Tibial nerve (tissue), 4 donors: Measurements from ENCODE around the gene FAF2. TPM values are rescaled to one million over a fixed set of nuclear protein-coding genes. Genes with fewer than 3 reads are reported as not detected.

Experiments
- DNase-seq, 2 donors: peaks; one replicate each; pipeline ENCODE4 v3.0.0-alpha.2; 2019; ENCODE audit warnings: low spot score in 2 of 2
- H3K27ac ChIP-seq, 4 donors: fragments of 200-600 bp; sonication (generic) in 3 of 4; one replicate each; pipeline ENCODE4 v1.5.1; 2017 to 2019; ENCODE audit warnings: mild to moderate bottlenecking in 1 of 4
- H3K27me3 ChIP-seq, 2 donors: fragments of 200-600 bp; sonication (generic) in 1 of 2; one replicate each; pipeline versions ENCODE4 v1.5.1 to v1.6.0; 2017 to 2019
- H3K36me3 ChIP-seq, 3 donors: fragments of 200-600 bp; sonication (generic); one replicate each; pipeline ENCODE4 v1.5.1; 2018 to 2019
- H3K4me1 ChIP-seq, 4 donors: fragments of 200-600 bp; sonication (generic) in 3 of 4; one replicate each; pipeline ENCODE4 v1.5.1; 2017 to 2019
- H3K4me3 ChIP-seq, 4 donors: fragments of 200-600 bp; sonication (generic) in 3 of 4; one replicate each; pipeline ENCODE4 v1.5.1; 2017 to 2019; ENCODE audit warnings: mild to moderate bottlenecking in 1 of 4, moderate library complexity in 1 of 4
- H3K9me3 ChIP-seq, 4 donors: fragments of 200-600 bp; sonication (generic) in 3 of 4; one replicate each; pipeline ENCODE4 v1.5.1; 2017 to 2019
- EP300 ChIP-seq, 2 donors: sonication (generic); formaldehyde crosslinking; IDR thresholded peaks; one replicate each; pipeline ENCODE4 v1.6.1; 2017; ENCODE audit warnings: antibody characterized with exemption in 2 of 2, mild to moderate bottlenecking in 1 of 2
- POLR2A ChIP-seq, 2 donors: fragments of 450-650 bp; IDR thresholded peaks; one replicate each; pipeline ENCODE4 v1.6.1; 2017; ENCODE audit warnings: antibody characterized with exemption in 2 of 2, mild to moderate bottlenecking in 2 of 2, moderate library complexity in 2 of 2
- WGBS, 2 donors: methylation state at CpG; one replicate each; pipeline ENCODE4 v1.1.5; 2018; 5-methylcytosine and 5-hydroxymethylcytosine counted together
- total RNA-seq, 4 donors: library from RNA; depleted of rRNA; stranded (reverse); fragments of >200 nt; gene quantifications; one replicate each; pipeline ENCODE4 v1.1.0, GENCODE V29; 2016
- TF ChIP-seq, protein P1 (sequence below), 5 experiments: fragments of 200-600 bp in 3 of 5; fragments of 450-650 bp in 2 of 5; sonication (generic) in 3 of 5; IDR thresholded peaks; one replicate each; pipeline ENCODE4 v1.5.1; 2016 to 2019; ENCODE audit warnings: antibody characterized with exemption in 5 of 5, mild to moderate bottlenecking in 3 of 5, moderate library complexity in 2 of 5

The FAF2 gene, protein sequence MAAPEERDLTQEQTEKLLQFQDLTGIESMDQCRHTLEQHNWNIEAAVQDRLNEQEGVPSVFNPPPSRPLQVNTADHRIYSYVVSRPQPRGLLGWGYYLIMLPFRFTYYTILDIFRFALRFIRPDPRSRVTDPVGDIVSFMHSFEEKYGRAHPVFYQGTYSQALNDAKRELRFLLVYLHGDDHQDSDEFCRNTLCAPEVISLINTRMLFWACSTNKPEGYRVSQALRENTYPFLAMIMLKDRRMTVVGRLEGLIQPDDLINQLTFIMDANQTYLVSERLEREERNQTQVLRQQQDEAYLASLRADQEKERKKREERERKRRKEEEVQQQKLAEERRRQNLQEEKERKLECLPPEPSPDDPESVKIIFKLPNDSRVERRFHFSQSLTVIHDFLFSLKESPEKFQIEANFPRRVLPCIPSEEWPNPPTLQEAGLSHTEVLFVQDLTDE
- 10 to 100 TPM; 23.0 to 30.8 (median 29.4) TPM for total RNA-seq

DNA sequence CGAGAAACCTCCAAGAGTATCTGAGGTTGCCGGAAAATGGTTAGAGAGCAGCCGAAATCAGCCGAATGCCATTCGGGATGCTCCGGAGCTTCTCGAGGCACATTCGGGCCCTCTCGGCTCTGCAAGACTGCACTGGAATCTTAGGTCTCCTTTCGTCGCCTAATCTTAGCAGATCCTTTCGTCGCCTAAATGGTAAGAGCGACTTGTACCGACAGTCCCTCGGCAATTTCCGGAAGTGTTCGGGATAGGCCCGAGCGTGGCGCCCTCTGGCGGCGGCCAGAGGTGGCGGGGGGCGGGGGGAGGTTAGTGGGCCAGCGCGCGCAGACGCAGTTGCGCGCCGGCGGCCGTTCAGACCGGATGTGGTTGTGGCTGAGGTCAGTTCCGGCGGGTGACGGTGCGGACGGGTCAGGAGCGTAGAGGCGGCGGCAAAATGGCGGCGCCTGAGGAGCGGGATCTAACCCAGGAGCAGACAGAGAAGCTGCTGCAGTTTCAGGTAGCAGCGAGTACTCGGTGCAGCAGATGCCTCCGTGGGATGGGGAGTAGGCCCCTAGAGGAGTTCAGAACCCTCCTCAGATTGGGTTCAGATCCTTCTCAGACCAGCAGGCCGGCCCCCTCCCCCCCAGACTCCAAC lies at the start of gene FAF2:
Gene FAF2, plus strand, starts transcription at position 408 of the 631 bp plus-strand sequence. Its CDS starts 23 bp downstream, at position 431.
- Histone ChIP-seq H3K27ac (peak within 1 kb of the TSS; percentile 89 to 99 (median 98)), H3K4me1 (peaks cover 0 to 48% (median 25%) of the 10 kb centered on the region in 4 donors), H3K9me3 (no peaks in the 10 kb centered on the region), H3K36me3 (peaks cover 0 to 2% (median 0%) of the 10 kb centered on the region in 3 donors), H3K4me3 (peak within 1 kb of the TSS; percentile 80 to 95 (median 86)), H3K27me3 (no peaks in the 10 kb centered on the region)
- 0% methylated on average over 48 to 50 of the region's 50 CpGs for WGBS, 2 donors
- TF ChIP-seq, protein P1, sequence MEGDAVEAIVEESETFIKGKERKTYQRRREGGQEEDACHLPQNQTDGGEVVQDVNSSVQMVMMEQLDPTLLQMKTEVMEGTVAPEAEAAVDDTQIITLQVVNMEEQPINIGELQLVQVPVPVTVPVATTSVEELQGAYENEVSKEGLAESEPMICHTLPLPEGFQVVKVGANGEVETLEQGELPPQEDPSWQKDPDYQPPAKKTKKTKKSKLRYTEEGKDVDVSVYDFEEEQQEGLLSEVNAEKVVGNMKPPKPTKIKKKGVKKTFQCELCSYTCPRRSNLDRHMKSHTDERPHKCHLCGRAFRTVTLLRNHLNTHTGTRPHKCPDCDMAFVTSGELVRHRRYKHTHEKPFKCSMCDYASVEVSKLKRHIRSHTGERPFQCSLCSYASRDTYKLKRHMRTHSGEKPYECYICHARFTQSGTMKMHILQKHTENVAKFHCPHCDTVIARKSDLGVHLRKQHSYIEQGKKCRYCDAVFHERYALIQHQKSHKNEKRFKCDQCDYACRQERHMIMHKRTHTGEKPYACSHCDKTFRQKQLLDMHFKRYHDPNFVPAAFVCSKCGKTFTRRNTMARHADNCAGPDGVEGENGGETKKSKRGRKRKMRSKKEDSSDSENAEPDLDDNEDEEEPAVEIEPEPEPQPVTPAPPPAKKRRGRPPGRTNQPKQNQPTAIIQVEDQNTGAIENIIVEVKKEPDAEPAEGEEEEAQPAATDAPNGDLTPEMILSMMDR (IDR thresholded peaks at IDR 0.05), result peak; percentile 98 to 100 (median 99)
- TF ChIP-seq POLR2A (IDR thresholded peaks at IDR 0.05), result peak; percentile 74 to 89
- TF ChIP-seq EP300 (IDR thresholded peaks at IDR 0.05), result peak; percentile 94 to 95
- DNase-seq, result peak; percentile 95 to 99

DNA sequence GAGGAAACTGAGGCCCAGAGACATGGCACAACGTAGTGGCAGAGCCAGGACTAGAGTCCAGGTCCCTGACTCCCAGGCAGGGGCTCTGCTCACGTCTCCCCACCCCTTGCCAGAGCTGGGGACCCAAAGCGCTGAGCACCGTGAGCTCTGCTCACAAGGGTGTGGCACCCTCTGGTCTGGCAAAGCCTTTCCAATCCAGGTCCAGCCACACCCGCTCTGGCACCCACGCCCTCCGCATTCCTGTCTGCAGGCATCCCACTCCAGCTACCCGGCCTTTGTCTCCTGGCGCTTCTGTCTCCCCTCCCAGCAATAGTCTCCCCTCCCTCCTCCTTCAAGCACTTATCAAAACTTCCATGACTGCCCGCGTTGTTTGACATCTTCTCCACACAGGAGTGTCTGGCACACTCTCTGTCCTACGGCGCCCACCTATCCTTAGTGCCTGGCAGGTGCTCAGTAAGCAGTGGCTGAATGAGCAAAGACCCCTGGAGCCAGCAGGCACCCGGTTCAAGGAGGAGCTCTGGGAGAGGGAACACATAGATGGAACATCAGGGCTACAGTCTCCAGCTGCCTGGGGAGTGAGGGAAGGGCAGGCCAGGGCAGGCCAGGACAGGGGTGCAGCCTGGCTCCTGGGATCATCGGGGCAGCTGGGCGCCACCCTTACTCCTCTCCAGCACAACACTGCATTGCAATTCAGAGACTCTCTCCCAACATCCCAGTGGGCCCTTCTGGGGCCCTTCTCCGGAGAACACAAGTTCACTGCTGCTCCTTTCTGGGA lies 47.6 kb upstream of the FAF2 start:
- Histone ChIP-seq H3K36me3 (peaks cover 0 to 46% (median 0%) of the 10 kb centered on the region in 3 donors), H3K27ac (peak overlapping the region in 3 of 4 donors; percentile 21 to 27 (median 25)), H3K4me3 (no peak overlapping the region), H3K27me3 (no peaks in the 10 kb centered on the region), H3K4me1 (peaks cover 0 to 68% (median 7%) of the 10 kb centered on the region in 4 donors), H3K9me3 (no peaks in the 10 kb centered on the region)
- no peak for DNase-seq
- TF ChIP-seq EP300 (IDR thresholded peaks at IDR 0.05) (no peak), POLR2A (IDR thresholded peaks at IDR 0.05) (no peak)
- TF ChIP-seq, protein P1 (IDR thresholded peaks at IDR 0.05), result no peak
- WGBS, 2 donors, result 66 to 70% methylated on average over 17 of the region's 17 CpGs

- TF ChIP-seq, protein P1 (IDR thresholded peaks at IDR 0.05), result no peak
- no peak for TF ChIP-seq POLR2A (IDR thresholded peaks at IDR 0.05)
- no peak for TF ChIP-seq EP300 (IDR thresholded peaks at IDR 0.05)
- H3K36me3 ChIP-seq, result peaks cover 0 to 46% (median 0%) of the 10 kb centered on the region in 3 donors
Observed at GRCh38 chr5:176401281-176402205, 46.6 kb upstream of the FAF2 start.

DNA sequence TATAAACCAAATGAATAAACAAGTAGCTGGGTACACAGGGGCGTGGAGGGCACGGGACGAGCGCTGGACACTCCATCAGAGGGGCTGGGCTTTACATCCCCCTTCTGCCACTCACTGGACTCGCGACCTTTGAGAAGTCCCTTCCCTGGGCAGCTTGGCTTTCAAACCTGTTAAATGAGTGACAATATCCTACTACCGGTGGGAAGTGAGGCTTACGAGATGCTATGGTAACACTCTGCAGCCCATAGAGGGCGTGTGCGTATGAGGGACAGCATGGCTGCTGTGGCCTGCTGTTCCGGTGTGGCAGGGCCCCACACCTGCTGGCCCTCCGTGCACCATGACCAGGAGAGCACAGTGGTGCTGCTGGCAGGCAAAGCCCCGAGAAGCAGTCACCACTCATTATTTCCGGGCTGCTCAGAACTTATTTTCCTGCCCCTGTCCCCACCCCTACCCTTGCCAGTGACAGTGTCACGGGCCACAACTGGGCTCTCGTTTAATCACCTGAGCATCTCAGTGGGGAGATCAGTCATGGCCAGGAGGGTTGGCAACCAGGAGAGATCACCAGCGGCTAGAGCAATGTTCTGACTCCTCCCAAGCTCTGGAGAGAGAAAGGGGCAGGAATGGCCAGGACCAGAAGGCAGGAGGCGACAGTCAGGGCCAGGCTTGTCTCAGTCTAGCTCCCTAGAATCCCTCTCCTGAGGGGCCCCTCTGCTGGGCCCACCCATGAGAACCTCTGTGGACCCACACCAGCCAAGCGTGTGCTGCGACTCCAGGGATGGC lies 42.3 kb upstream of the FAF2 start:
- 83% methylated on average over 20 of the region's 20 CpGs for WGBS, 2 donors
- no peak for DNase-seq
- Histone ChIP-seq H3K27me3 (no peaks in the 10 kb centered on the region), H3K36me3 (peaks cover 0 to 71% (median 0%) of the 10 kb centered on the region in 3 donors), H3K27ac (peak overlapping the region in 2 of 4 donors; percentile 10 to 16), H3K9me3 (no peaks in the 10 kb centered on the region), H3K4me3 (no peak overlapping the region), H3K4me1 (peaks cover 0 to 88% (median 7%) of the 10 kb centered on the region in 4 donors)
- TF ChIP-seq POLR2A (IDR thresholded peaks at IDR 0.05) (no peak), EP300 (IDR thresholded peaks at IDR 0.05) (no peak)
- TF ChIP-seq, protein P1 (IDR thresholded peaks at IDR 0.05), result no peak

More at GRCh38 chr5:176401281-176402205, 46.6 kb upstream of the FAF2 start:
- H3K4me3 ChIP-seq, result no peak overlapping the region
- DNase-seq, result no peak
- H3K9me3 ChIP-seq, result no peaks in the 10 kb centered on the region
- H3K27ac ChIP-seq, result peak overlapping the region; percentile 21 to 64 (median 26)
- H3K4me1 ChIP-seq, result peaks cover 0 to 68% (median 7%) of the 10 kb centered on the region in 4 donors
- no peaks in the 10 kb centered on the region for H3K27me3 ChIP-seq
- WGBS, 2 donors, result 80 to 81% methylated on average over 22 of the region's 22 CpGs
